GM19455 (cell line): ENCODE data around the gene CMTM2.
"Not testable (repeated sequence)": the region's sequence is repeated elsewhere in the genome, so short reads cannot be mapped to it uniquely, and the experiment has no call there.

ENCODE experiments used
- ATAC-seq: cut with Tn5 transposase; IDR thresholded peaks from one replicate; pipeline ENCODE4 v1.9.1; 2021; ENCODE audit not compliant: unreplicated experiment

The CMTM2 gene

GRCh38 chr16:66605177-66605978, 26.1 kb downstream of the CMTM2 start:
- ATAC-seq, result no peak

GRCh38 chr16:66605979-66606751, 26.9 kb downstream of the CMTM2 start:
- ATAC-seq, result peak; percentile 46

GRCh38 chr16:66608241-66609138, 29.2 kb downstream of the CMTM2 start:
- no peak for ATAC-seq

GRCh38 chr16:66609139-66609510, 29.9 kb downstream of the CMTM2 start:
- no peak for ATAC-seq

GRCh38 chr16:66610111-66610820, 31.0 kb downstream of the CMTM2 start:
- ATAC-seq, result no peak

- not testable (repeated sequence) for ATAC-seq
These were observed 32.6 kb downstream of the CMTM2 start for GRCh38 chr16:66611911-66612310.

- no peak for ATAC-seq
These were observed 33.2 kb downstream of the CMTM2 start for GRCh38 chr16:66612422-66612821.

GRCh38 chr16:66614161-66614802, 35.0 kb downstream of the CMTM2 start:
- no peak for ATAC-seq

- ATAC-seq, result no peak
These were observed 36.9 kb downstream of the CMTM2 start for GRCh38 chr16:66616169-66616568.

GRCh38 chr16:66616592-66616991, 37.3 kb downstream of the CMTM2 start:
- ATAC-seq, result no peak

- ATAC-seq, result no peak
These were observed 37.8 kb downstream of the CMTM2 start for GRCh38 chr16:66617010-66617434.

GRCh38 chr16:66617728-66618127, 38.5 kb downstream of the CMTM2 start:
- no peak for ATAC-seq

- ATAC-seq, result no peak
These were observed 39.5 kb downstream of the CMTM2 start for GRCh38 chr16:66618588-66619375.

- no peak for ATAC-seq
These were observed 40.5 kb downstream of the CMTM2 start for GRCh38 chr16:66619534-66620428.

- ATAC-seq, result no peak
These were observed 41.1 kb downstream of the CMTM2 start for GRCh38 chr16:66620429-66620795.

- no peak for ATAC-seq
These were observed 42.7 kb downstream of the CMTM2 start for GRCh38 chr16:66621973-66622372.

- no peak for ATAC-seq
These were observed 43.6 kb downstream of the CMTM2 start for GRCh38 chr16:66622863-66623262.

- no peak for ATAC-seq
These were observed 44.5 kb downstream of the CMTM2 start for GRCh38 chr16:66623755-66624154.
